IPS DF 4.7 (cell line): Measurements from ENCODE around the gene PARD6G.

Experiments used
- DNase-seq: peaks from one replicate; pipeline ENCODE4 v3.0.0-alpha.2; 2013; ENCODE audit warnings: low spot score; ENCODE audit errors: extremely low read depth

Gene PARD6G

GRCh38 chr18:80147418-80148325 lies 99.6 kb downstream of the PARD6G start:
- no peak for DNase-seq

- DNase-seq: no peak
Observed at GRCh38 chr18:80147037-80147417, 100.3 kb downstream of the PARD6G start.

DNA sequence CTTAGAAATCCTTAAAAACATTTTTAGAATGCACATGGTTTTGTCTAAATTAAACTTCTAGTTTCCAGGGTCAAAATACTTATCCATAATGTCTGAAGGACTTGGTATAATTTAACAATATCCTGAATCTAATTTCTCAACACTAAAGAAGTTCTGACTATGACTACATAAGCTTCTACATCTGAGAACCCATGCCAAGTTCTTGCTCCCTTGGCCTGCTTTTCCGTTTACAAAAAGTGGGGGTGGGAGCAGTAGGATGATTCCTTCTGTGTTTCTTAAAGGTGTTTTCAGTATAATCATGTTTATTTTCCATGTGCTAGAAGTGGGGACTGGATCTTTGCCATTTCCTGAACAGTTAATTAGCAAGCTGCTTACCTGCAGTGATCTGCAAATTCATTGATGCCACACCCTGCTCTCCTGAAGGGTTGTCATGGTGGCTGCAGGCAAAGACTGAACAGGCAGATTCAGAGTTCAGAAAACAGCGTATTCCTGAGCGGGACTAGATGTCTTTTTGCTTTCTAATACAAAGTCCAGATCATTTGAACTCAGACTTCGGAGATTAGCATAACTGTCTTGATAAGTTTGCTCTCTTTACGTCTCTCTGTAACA lies 102.0 kb downstream of the PARD6G start:
- DNase-seq: no peak

DNA sequence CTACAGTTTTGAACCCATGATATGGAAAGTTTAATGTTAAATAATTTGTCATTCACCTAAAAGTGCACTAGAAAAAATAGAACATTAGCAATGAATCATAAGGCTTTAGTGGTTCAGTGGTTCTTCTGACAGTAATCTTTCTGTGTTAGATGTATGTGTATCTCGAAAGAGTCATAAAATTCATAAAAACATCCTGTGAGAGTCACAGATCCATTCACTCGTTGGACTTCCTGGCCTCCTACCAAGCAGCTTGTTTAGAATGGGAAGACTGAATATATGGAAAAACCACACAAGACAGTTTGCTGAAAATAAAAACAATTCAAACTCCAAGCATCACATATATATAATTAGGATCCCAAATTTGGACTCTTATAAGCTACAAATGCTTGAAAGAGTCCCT lies 103.4 kb downstream of the PARD6G start:
- DNase-seq: no peak

DNA sequence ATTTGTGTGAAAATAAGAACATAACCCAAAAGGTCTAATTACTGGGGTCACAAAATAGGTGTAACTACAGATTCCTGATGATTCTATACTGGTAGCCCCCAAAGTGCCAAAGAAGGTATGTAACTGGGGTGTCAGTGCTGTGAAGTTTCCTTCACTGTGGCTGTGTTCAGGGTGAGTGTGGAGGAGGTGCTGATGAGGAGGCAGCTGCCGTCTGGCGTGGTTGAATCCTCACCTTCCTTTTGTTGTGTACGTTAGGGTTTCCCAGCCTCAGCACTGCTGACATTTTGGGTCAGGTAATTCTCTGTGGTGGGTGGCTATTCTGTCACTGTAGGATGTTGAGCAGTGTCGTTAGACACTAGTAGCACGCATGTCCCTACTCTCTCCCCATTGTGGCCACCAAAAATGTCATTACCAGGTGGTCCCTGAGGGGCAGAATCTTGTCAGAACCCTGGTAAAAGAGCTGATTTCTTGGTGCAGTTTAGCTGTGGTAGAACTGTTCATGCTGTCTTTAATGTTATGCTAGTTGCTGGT lies 106.8 kb downstream of the PARD6G start:
- DNase-seq: no peak

DNA sequence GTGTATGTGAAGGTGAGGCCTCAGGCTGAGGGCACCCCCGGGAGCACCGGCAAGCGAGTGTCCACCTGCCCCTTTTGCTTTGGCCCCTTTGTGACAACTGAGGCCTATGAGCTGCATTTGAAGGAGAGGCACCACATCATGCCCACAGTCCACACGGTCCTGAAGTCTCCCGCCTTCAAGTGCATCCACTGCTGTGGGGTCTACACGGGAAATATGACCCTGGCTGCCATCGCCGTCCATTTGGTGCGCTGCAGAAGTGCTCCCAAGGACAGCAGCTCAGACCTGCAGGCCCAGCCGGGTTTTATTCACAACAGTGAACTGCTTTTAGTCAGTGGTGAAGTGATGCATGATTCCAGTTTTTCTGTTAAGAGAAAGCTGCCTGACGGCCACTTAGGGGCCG lies 109.3 kb downstream of the PARD6G start:
- DNase-seq: no peak

DNA sequence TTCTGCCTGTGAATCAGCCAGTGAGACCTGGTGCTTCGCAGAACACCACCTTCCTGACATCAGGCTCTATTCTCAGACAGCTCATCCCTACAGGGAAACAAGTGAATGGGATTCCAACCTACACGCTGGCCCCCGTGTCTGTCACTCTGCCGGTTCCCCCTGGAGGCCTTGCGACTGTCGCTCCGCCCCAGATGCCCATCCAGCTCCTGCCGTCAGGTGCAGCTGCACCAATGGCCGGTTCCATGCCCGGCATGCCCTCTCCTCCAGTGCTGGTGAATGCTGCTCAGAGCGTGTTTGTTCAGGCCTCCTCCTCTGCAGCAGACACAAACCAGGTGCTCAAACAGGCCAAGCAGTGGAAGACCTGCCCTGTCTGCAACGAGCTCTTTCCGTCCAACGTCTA lies 110.2 kb downstream of the PARD6G start:
- DNase-seq: no peak

- DNase-seq: no peak
Observed at GRCh38 chr18:80136679-80137078, 110.6 kb downstream of the PARD6G start.

DNA sequence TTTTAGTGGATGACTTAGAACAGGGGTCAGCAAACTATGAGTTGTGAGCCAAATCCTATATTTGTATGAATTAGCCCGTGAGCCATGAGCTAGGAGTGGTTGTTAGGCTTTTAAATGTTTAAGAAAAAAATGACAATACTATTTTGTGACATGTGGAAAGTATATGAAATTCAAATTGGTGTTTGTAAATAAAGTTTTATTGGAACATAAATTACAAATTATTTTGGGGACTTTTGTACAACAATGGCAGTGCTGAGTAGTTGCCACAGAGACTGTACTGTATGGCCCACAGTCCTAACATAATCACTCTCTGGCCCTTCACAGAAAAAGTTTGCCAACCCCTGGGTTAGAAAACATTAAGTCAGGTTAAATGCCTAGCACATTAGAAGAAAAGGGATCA lies 112.2 kb downstream of the PARD6G start:
- no peak for DNase-seq

DNA sequence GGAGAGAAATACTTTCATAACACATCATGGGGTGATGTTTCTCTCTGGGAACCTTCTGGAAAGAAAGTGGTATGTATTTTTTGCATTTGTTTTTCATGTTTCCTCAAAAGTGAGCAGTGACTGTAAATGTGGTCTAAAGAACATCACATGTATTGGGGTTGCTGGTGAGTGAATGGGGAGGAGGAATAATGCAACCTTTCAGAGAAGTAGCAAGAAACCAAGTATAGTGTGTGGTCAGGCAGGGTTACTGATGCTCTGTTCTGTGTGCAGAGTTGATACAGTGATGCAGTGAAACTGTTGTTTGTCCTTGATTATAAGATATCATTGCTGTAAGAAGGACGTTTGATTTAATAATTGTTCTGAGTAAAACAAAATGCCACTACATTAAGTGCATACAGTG lies 114.2 kb downstream of the PARD6G start:
- no peak for DNase-seq

GRCh38 chr18:80132180-80132812 lies 115.0 kb downstream of the PARD6G start:
- DNase-seq: no peak

DNA sequence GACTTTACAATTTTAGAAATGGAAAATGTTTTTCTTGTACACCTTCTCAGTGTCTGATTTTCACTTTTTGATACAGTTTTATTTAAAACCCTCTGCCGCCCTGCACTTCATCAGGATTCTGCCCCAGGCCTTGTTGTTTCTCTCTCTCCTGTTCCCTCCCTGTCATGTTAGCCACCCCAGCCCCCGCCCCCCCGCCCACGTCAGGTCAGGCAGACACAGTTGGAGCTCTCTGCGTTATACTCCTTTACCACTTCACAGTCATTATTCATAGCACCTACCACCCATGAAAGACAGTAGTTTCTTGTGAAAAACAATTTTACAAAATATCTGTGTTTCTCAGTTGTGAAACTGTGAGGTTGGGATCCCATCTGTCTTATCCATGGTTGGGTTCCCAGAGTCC lies 116.8 kb downstream of the PARD6G start:
- no peak for DNase-seq

DNA sequence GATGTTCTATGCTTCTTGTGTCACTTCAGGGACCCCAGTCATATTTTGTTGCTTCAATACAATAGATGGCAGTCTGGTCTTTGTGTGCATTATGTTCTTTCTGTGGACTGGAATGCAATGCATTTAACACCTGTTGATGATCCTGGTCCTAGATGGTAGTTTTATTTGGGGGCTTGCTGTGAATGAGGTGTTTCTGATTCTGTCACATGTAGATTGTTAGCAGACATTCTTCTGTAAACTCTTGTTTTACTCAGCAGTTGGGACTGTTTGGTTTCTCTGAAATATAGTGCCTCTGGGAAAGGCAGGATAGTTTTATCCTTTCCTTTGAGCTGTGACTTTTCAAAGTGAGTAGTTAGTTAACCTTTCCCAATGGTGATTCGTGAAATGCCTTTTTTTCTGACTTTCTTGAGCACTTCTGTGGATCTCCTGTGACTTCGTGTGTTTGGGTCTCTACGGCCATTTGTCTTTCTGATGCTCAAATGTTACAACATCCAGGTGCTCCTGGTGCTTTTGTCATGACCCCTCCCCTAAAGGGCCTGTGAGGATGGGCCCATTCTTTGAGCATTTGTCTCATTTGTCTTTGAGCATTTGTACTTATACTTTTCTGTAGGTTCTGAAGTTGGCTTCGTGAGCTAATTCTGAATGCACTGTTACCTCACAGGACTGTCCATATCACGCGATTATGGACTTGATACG lies 117.5 kb downstream of the PARD6G start:
- no peak for DNase-seq

DNA sequence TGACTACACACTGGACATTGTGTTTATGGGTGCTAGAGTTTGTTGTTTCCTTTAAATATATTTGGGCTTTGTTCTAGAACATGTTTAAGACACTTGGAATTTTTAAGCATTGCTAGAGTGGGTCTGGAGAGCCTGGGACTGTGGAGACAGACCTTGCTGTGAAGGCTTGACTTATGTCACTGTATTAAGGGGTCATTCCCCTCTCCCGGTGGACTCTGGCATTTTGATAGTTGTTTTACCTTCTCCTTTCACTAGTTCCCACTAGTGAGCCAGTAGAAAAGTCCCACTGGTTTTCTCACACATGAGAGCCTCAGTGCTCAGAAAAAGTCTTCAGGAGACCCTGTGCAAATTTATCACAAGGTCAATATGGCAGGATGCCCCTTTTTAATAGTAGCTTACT lies 119.7 kb downstream of the PARD6G start:
- no peak for DNase-seq

GRCh38 chr18:80126797-80127196 lies 120.5 kb downstream of the PARD6G start:
- no peak for DNase-seq

DNA sequence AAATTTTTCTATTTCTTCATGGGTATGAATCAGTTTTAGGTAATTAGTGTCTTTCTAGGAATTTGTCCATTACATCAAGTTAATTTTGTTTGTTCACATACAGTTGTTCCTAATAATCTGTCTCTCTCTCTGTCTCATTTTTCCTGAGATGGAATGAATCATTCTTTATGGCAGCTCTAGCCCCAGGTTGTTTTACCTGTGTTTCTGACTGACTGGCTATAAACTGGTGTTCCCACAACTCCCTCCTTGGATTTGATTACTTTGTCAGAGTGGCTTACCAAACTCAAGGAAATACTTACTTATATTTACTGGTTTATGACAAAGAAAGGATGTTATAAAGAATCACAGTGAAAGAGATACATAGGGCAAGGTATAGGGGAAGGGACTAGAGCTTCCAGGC lies 123.2 kb downstream of the PARD6G start:
- no peak for DNase-seq

- DNase-seq: no peak
Observed at GRCh38 chr18:80120932-80121331, 126.4 kb downstream of the PARD6G start.

GRCh38 chr18:80119111-80119510 lies 128.2 kb downstream of the PARD6G start:
- no peak for DNase-seq

- no peak for DNase-seq
Observed at GRCh38 chr18:80115035-80115434, 132.3 kb downstream of the PARD6G start.

GRCh38 chr18:80112624-80113248 lies 134.6 kb downstream of the PARD6G start:
- DNase-seq: no peak

DNA sequence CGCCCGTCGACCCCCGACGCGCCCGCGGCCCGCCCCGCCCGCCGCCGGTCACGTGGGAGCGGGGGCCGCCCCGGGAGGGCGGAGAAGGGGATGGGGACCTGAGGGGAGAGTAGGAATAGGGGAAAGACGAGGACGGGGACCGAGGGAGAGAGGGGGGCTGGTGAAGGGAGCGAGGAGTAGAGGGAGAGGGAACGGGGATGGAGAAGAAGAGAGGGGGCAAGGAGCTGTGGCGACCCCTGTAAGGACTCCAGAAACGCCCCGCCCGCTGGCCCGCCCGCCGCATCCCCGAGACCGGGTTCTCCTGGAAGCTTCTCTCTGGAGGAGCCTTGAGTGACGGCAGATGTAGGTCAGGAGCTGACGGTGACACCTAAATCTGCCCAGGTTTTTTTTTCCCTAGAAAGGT lies 137.6 kb downstream of the PARD6G start:
- no peak for DNase-seq
